Fibroblast of skin of right quadriceps (primary cell): ENCODE measurements around the gene HELQ.
"Not testable (repeated sequence)": the region's sequence is repeated elsewhere in the genome, so short reads cannot be mapped to it uniquely, and the experiment has no call there.

ENCODE experiments used
- DNase-seq: peaks from one replicate; pipeline ENCODE4 v3.0.0-alpha.2; 2013

HELQ gene, protein sequence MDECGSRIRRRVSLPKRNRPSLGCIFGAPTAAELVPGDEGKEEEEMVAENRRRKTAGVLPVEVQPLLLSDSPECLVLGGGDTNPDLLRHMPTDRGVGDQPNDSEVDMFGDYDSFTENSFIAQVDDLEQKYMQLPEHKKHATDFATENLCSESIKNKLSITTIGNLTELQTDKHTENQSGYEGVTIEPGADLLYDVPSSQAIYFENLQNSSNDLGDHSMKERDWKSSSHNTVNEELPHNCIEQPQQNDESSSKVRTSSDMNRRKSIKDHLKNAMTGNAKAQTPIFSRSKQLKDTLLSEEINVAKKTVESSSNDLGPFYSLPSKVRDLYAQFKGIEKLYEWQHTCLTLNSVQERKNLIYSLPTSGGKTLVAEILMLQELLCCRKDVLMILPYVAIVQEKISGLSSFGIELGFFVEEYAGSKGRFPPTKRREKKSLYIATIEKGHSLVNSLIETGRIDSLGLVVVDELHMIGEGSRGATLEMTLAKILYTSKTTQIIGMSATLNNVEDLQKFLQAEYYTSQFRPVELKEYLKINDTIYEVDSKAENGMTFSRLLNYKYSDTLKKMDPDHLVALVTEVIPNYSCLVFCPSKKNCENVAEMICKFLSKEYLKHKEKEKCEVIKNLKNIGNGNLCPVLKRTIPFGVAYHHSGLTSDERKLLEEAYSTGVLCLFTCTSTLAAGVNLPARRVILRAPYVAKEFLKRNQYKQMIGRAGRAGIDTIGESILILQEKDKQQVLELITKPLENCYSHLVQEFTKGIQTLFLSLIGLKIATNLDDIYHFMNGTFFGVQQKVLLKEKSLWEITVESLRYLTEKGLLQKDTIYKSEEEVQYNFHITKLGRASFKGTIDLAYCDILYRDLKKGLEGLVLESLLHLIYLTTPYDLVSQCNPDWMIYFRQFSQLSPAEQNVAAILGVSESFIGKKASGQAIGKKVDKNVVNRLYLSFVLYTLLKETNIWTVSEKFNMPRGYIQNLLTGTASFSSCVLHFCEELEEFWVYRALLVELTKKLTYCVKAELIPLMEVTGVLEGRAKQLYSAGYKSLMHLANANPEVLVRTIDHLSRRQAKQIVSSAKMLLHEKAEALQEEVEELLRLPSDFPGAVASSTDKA

DNA sequence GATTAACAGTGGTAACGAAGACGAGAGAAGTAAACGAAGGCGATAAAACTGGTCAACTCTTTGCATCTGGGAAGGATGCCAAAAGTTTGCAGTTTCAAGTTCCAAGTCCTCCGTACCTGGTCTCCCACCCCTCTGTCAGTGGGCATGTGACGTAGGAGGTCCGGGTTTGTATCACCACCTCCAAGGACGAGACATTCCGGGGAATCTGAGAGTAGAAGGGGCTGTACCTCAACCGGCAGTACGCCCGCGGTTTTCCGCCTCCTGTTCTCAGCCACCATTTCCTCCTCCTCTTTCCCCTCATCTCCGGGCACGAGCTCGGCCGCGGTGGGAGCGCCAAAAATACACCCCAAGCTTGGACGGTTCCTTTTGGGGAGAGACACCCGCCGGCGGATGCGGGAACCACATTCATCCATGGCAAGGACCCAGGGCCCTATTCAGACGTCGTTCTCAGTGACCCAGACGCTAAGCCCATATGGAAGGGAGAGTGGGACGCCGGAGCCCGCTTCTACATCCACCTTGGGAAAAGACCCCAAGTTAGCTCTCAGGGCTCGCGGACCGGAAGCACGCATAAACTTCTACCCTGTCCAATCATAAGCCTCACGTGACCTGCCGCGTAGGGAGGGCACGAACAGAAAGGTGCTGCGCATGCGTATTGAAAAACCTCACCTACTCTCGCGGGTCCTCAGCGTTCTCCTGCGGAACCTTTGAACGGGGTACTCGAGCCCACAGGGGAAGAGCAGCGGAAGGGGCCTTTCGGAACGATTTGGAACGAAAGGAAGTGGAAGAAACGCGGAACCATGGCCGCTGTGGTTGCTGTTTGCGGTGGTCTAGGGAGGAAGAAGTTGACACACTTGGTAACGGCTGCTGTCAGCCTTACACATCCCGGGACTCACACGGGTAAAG, at the start of gene HELQ, which contains the start of gene MRPS18C:
TSS of gene HELQ (minus strand) at position 543 of the 903 bp plus-strand sequence. CDS start at position 413, 130 bp downstream.
TSS of gene MRPS18C (plus strand) at position 778 of the 903 bp plus-strand sequence. CDS start at position 798, 20 bp downstream.
- peak; percentile 99 for DNase-seq

DNA sequence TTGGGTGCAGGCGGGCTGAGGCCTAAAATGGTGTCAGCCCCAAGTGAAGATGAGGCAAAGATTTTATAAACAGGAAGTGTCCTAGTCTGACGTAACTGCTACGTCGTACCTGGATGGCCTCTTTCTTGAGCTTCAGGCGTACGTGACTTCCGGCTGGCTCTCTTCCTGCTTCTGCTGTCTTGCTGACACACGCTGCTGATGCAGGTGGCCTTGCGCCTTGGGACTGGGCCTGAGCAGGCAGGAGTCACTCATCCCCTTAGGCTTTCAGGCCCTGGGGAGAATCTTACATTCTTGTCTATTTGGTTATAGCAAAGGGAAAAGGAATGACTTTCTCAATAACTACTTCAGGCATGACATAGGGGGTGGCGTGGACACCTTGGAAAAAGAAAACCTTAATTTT, 49.4 kb upstream of the HELQ start:
- no peak for DNase-seq

DNA sequence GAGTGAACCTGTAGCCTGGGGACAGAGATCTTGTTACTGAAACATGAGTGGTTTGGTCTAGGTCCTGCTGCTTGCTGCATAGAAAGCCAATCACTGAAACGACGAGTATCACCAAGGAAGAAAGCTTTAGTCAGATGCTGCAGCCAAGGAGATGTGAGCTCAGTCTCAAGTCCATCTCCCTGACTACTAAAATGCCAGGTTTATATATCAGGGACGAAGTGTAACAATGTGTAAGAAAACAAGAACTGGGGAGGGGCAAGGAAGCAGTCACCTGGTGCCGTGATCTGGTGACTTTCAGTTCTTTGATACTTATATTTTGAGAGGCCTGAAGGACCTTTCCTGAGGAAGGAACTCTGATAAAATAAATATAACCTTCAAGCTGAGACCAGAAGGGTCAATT, 48.9 kb upstream of the HELQ start:
- no peak for DNase-seq

DNA sequence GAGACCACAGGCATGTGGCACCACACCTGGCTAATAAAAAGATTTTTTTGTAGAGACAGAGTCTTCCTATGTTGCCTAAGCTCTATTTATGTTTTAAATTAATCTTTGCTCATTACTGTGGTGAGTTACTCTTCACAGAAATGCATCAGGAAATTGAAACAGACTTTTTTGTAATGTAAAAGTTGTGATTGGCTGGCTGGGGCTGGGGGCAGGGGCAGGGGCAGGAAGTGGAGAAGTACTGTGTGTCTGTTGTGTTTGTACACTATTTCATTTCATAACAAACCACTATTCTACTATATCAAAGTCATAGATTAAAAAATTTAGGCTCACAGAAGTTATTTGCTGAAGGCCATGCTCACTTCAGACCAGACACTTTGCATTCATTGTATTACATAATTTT, 48.4 kb upstream of the HELQ start:
- no peak for DNase-seq

DNA sequence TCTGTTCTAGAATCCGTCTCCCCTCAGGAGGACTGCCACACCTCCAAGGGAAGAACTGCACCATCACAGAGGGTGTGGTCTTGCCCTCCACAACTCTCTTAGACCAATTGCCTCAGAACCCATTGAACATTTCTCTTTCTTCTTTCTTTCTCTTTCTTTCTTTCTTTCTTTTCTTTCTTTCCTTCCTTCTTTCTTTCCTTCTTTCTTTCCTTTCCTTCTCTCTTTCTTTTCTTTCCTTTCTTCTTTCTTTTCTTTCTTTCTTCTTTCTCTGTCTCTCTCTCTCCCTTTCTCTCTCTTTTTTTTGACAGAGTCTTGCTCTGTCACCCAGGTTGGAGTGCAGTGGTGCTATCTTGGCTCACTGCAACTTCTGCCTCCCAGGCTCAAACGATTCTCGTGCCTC, 46.0 kb upstream of the HELQ start:
- not testable (repeated sequence) for DNase-seq

DNA sequence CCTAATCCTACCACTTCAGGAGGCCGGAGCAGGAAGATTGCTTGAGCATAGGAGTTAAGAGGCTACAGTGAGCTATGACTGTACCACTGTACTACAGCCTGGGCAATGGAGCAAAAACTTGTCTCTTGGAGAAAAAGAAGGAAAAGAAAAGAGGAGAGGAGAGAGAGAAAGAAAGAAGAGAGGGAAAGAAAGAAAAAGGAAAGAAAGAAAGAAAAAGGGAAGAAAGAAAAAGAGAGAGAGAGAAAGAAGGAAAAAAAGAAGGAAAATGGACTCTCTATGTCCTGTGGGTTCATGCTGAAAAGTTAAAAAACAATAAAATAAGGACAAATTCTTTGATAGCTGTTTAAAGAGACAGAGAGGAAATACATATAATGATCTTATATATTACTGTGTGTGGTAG, 42.6 kb upstream of the HELQ start:
- no peak for DNase-seq

DNA sequence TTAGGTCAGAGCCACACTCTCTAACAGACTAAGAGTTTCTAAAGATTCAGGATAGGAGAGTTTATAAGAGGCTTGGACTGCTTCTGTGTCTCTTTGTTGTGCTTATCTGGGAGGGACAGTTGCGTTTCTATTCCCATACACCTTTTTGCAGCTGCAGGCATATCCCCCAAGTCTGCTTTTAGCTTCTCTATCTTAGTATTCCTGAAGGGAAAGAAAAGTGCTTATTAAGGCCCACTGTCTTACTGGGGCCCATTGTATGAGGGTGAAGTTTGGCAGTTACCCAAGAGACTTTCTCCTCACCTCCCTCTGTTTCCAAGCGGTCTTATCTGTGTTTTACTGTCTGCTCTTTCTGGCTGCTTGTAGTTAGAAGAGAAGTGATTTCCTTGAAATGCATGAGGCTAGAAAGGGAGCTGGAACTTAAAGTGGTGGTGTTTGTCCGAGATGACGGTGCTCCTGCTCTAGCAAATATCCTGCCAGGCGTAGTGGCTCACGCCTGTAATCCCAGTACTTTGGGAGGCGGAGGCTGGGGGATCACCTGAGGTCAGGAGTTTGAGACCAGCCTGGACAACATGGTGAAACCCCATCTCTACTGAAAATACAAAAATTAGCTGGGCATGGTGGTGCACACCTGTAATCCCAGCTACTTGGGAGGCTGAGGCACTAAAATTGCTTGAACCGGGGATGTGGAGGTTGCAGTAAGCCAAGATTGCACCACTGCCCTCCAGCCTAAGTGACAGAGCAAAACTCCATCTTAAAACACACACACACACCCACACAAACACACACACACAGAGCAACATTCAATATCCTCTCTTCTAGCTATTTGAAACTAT, 40.7 kb upstream of the HELQ start:
- DNase-seq = not testable (repeated sequence)

DNA sequence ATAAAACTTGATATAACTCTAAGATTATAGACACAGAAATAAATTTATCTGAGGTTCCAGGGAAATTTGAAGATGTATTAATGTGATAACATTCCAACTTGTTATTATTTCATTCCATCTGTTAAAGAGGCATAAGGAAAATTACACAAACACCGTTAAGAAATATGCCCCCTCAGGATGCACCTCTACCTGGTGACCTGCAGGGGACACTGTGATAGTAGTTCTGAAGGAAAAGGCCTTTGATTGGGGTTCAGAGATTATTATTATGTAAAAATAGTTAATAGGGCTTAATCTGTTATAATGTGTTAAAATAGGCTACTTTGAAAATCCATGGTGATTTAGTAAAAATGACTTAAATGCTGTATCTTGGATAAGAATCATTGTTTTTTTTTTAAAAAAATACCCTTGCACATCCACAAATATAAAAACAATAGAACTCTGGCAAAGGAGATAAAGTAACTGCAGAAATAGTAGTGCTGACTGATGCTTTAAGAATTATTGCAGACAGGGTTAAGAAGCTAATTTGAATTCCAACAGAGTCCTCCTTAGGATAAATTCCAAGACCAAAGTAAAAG, 35.3 kb upstream of the HELQ start:
- peak; percentile 28 for DNase-seq

DNA sequence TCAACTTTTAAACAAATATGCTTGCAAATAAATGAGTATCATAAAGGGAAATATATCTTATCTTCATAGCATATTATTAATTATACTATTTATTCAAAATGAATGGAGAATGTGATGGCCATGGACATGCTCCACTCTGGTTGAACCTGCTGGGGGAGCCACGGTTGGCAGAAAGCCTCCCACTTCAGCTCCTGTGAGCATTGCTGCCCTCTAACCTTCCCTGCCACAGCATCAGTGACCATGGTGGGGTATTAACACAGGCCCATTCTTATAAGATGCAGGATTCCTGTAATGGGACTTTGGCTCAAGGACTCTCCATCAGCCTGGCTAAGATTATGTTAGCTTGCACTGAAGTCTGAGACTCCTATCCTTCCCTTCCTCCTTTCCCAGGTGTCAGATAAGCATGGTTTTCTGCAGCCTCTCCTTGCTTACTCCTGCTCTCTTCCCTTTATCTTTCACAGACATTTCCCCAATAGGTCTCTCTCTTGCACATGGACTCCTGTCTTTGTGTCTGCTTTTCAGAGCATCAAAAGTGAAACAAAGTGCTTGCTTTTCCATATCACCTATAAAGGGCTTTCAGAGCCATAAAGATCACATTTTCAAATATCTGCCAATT, 34.2 kb upstream of the HELQ start:
- DNase-seq = no peak

DNA sequence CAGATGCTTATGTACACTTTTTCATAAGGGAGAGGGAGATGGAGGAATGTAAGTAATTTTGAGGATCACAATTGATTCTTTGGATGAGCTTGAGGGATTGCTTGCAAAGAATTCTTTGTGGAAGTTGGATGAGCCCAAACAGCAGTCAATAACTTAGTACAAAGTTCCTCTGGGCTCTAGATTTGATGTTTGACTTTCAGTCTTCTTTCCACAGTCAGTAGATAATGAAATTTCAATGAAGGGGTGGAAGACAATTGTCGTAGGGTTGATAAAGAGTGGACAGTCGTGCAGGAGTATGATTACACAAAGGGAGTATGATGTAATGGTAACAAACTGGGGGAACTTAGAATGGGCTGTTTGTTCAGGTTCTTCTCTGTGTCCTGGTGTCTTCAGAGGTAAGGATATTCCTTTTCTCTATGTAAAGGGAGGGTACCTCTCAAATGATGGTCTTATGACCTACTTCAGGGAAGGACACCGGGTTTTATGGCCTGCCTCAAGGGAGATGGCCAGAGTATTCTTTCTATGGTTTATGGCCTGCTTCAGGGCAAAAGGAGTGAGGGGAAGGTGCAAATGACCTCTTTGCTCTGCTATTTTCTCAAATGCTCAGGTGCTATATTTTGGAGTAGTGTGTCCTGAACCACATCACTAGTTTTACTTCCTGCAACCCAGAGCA, 31.0 kb upstream of the HELQ start:
- no peak for DNase-seq

DNA sequence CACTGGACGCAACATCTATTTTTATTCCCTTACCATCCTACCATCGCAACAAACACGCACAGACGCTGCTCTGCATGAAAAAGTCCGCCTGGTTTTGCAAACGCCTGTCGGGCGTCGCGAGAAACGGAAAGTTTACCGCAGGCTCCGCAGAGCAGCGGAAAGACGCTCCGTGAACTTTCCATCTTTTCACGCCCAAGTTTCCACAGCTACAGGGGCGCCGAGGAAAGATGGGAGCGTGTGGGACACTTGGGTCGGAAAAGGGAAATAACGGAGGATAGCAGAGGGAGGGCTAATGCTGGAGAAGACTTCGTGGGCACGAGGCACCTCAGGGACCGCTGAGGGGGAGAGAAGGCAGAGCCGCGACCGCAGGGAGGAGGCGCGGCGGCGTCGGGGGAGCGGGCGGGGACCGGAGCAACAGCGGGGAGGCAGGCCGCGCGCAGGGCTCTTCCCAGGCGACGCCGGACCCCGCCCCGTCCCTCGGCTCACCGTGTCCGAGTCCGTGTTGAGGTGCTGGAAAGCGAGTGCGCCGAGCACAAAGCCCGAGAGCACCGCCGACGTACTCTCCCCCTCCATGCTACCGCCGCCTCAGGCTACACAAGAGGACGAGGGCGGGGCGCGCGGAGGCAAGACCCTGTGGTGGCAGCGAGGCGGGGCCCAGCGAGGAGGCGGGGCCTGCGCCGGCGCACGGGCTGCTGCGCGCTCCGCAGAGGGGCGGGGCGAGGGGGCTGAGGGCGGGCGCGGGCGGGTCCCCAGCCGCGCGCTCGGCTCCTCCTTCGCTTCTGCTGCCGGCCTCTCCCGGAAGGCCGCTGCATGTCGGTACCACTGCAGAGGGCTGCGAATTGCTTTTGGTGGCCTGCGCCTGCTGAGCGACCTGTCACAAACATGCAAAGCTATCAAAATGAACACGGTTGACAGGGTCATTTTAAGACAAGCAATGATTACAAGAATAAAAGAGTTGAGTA, 29.2 kb upstream of the HELQ start, which contains the start of gene ABRAXAS1:
TSS of gene ABRAXAS1 (minus strand) at position 601 of the 962 bp plus-strand sequence. CDS start at position 573, 28 bp downstream.
- DNase-seq = peak; percentile 94

DNA sequence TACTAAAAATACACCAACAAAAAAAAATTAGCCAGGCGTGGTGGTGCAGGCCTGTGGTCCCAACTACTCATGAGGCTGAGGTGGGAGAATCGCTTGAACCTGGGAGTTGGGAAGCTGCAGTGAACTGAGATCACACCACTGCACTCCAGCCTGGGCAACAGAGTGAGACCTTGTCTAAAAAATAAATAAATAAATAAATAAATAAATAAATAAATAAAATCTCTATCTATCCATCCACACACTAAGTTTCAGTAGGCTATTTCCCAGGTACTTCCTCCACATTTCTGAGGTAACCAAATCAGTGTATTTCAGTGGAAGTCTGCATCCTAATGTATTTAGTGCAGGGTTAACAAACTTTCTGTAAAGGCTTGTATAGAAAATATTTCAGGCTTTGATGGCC, 18.3 kb upstream of the HELQ start:
- no peak for DNase-seq

DNA sequence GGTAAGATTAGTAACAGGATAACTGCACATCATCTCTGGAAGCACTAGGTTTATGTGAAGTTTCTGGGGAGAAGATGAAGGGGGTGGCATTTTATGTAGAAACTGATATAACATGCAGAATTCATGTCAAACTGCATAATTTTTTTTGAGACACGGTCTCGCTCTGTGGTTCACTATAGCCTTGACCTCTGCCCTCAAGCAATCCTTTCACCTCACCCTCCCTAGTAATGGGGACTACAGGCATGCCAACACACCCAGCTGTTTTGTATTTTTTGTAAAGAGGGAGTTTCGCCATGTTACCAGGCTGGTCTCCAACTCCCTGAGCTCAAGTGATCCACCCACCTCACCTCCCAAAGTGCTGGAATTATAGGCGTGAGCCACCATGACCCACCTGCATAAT, 17.8 kb upstream of the HELQ start:
- no peak for DNase-seq

DNA sequence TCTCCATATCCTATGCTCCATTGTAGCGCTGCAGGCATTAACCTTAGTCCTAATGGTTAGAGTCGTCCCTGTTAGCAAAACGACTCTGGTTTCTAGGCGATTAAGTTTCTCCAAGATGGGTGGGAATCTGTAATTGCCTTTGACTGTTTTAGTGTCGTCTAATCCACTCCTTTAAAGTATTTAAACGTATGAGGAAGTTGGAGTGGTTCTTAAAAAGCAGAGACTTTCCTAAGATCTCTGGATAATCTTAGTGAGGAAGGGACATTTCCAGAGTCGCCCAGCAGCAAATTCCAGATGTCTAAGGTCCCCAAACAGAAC, 520 bp upstream of the HELQ start:
- DNase-seq = no peak

DNA sequence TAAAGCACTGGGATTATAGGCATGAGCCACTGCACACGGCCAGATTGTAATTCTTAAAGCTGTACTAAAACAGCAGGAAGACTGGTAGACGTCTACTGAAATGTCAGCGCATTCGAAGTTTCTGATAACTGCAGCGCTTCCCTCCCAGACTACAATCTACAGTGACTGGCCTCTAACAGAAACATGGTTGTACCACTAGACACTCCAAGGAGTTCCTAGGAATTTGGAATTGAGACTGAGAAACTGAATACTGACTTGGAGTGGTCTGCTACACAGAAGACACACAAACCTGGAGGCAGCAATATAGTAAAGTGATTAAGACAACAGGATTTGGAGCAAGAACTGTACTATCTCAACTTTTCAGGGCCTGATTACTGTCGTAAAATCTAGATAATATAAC, 937 bp downstream of the HELQ start:
- DNase-seq = peak; percentile 1

DNA sequence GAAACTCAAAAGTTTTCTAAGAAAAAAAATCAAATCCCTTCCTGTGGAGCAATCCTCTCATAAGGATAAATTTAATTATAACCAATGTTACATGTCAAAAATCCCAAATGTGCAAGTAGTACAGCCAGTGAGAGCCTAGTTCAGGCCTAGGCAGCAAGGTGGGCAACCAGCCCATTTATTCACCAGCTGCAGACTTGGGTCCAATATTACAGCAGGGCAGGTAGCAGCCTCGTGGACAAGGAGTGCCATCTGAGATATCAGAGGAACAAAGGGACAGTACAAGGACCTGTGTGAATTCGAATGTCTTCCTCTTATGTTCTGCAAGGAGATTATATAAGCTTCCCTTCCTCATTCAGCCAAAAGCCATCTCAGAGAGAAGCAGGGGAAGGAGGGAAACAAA, 6.6 kb downstream of the HELQ start:
- no peak for DNase-seq

DNA sequence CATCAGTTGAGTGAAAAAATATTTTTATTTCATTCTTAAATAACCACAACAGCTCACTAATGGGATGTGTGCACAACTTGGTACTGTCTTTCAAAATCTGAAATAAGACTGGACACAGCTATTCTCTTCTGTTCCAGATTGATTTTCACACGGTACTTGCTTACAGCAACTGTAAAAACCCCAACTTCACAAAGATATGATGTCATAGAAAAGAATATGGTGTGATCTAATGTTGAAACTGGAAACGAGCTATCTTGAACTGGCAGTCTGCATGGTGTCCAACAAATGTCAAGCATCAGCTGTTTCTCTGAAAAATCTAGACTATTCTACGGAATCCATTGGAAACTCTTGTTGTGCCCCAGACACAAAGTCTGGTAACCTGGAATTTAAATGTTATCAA, 14.7 kb downstream of the HELQ start:
- DNase-seq = no peak

DNA sequence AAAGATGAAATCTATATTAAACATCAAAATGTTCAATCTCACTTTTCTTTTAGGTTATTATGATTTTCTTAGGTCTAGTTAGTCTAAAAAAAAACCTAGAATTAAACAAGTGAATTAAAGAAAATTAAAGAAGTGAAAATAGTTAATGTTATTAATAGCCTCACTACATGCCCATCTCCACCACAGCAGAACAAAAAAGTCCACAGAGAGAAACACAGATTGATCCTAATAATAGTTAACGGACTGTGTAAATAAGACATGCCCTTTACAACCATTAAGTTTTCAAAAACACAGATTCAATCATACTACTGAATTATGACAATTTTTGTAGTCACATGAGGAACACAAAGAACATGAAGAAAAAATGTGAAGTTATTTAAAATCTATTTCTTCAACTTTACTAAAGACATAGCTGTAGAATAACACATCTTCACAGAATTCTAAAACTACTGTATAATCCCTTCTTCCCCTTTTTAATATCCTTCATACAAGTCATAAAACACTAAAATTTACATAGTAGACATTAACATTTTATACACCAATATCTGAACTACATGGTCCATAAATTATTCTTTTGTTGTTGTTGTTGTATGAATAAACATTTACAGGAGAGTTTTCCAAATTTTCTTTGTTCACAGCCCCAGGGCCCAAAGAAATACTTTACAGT, 15.3 kb downstream of the HELQ start:
- DNase-seq = no peak
